H1 (cell line): ENCODE results near the gene SNTG2. TPM values are rescaled to one million over a fixed set of nuclear protein-coding genes. Genes with fewer than 3 reads are reported as not detected.

Experiments
- YY1 ChIP-seq: IDR thresholded peaks from 2 replicates; pipeline ENCODE4 v1.6.1; 2011; ENCODE audit warnings: low read depth, mild to moderate bottlenecking, low read length
- polyA plus RNA-seq, 7 experiments: library from polyadenylated mRNA; depleted of rRNA in 3 of 7; stranded (reverse) in 5 of 7; unstranded in 2 of 7; fragments of >200 nt in 5 of 7; fragments of 200-250 nt in 2 of 7; gene quantifications; 1 replicate in 5 of 7; 2 replicates in 1 of 7; 4 replicates in 1 of 7; pipeline versions ENCODE4 v1.2.1 to v1.2.3, GENCODE V29; 2011 to 2013; ENCODE audit warnings: missing spikeins in 2 of 7, mixed read lengths in 2 of 7
- total RNA-seq: library from RNA; stranded (reverse); fragmentation: NEBNext Ultra II Directional; extraction: Animal tissue kit (Norgen Biotek cat#: 25700); gene quantifications from 2 replicates; pipeline ENCODE4 v1.2.1, GENCODE V29; 2021

The SNTG2 gene
- total and polyA plus RNA-seq, 2 of the 8 experiments (the other 6 are each of a cell fraction or from before 2014, with no cell fraction given) = 6.6 to 18.1 TPM

GRCh38 chr2:943461-943797, 7.2 kb upstream of the SNTG2 start (continued):
- no peak for TF ChIP-seq YY1
